Tibial artery (tissue), 4 donors: Measurements from ENCODE around the gene PRKAG3.

Source experiments
- DNase-seq, 2 donors: peaks; one replicate each; pipeline ENCODE4 v3.0.0-alpha.2; 2019
- H3K27ac ChIP-seq, 2 donors: fragments of 200-600 bp; sonication (generic) in 1 of 2; 1 replicate in 1 of 2; 2 replicates in 1 of 2; pipeline ENCODE4 v1.5.1; 2018 to 2019; ENCODE audit warnings: mild to moderate bottlenecking in 1 of 2
- H3K27me3 ChIP-seq, 2 donors: fragments of 200-600 bp; sonication (generic) in 1 of 2; one replicate each; pipeline versions ENCODE4 v1.5.1 to v1.6.0; 2016 to 2019
- H3K36me3 ChIP-seq, 3 donors: fragments of 200-600 bp; sonication (generic) in 2 of 3; one replicate each; pipeline ENCODE4 v1.5.1; 2016 to 2019; ENCODE audit warnings: mild to moderate bottlenecking in 2 of 3
- H3K4me1 ChIP-seq, 4 donors: fragments of 200-600 bp; sonication (generic) in 2 of 4; 1 replicate in 3 of 4; 2 replicates in 1 of 4; pipeline ENCODE4 v1.5.1; 2016 to 2019
- H3K4me3 ChIP-seq, 2 donors: fragments of 200-600 bp; sonication (generic) in 1 of 2; 1 replicate in 1 of 2; 2 replicates in 1 of 2; pipeline ENCODE4 v1.5.1; 2018 to 2019; ENCODE audit warnings: mild to moderate bottlenecking in 2 of 2
- H3K9me3 ChIP-seq, 3 donors: fragments of 200-600 bp; sonication (generic) in 1 of 3; one replicate each; pipeline ENCODE4 v1.5.1; 2016 to 2019
- intact Hi-C: fragments of 100-400 bp; cut with DNase I; formaldehyde crosslinking; loops from one replicate; pipeline ENCODE4 v1.15.0; 2023; ENCODE audit warnings: low total_unique reads
- TF ChIP-seq, protein P1 (sequence below), 2 experiments: fragments of 200-600 bp in 1 of 2; fragments of 450-650 bp in 1 of 2; IDR thresholded peaks; one replicate each; pipeline ENCODE4 v1.5.1; 2017 to 2019; ENCODE audit warnings: antibody characterized with exemption in 2 of 2, mild to moderate bottlenecking in 1 of 2, moderate library complexity in 1 of 2

PRKAG3 gene

DNA sequence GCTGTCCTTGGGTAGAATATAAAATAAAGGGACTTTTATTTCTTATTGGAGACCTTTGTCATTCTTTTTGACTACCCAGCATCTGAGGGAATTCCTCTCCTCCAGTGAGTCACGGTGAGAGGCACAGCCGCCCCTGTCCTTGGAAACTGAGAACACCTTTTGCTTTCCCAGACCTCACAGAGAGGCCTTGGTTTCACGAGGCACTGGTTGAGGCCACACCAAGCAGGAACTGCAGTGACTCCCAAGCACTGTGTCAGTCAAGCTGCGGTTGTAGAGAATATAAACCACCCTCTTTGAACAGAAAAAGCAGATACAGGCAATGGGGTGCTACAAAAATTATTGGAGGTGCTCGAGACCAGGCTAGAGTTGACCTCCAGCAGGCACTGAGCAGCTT is 16.4 kb downstream of the PRKAG3 start:
- intact Hi-C loops: no loop called here
- no peak overlapping the region for H3K4me3 ChIP-seq
- no peak overlapping the region for H3K27ac ChIP-seq
- TF ChIP-seq, protein P1, sequence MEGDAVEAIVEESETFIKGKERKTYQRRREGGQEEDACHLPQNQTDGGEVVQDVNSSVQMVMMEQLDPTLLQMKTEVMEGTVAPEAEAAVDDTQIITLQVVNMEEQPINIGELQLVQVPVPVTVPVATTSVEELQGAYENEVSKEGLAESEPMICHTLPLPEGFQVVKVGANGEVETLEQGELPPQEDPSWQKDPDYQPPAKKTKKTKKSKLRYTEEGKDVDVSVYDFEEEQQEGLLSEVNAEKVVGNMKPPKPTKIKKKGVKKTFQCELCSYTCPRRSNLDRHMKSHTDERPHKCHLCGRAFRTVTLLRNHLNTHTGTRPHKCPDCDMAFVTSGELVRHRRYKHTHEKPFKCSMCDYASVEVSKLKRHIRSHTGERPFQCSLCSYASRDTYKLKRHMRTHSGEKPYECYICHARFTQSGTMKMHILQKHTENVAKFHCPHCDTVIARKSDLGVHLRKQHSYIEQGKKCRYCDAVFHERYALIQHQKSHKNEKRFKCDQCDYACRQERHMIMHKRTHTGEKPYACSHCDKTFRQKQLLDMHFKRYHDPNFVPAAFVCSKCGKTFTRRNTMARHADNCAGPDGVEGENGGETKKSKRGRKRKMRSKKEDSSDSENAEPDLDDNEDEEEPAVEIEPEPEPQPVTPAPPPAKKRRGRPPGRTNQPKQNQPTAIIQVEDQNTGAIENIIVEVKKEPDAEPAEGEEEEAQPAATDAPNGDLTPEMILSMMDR (IDR thresholded peaks at IDR 0.05): no peak
- H3K36me3 ChIP-seq: peaks cover 20 to 82% (median 58%) of the 10 kb centered on the region in 3 donors
- H3K27me3 ChIP-seq: no peaks in the 10 kb centered on the region
- DNase-seq: no peak
- H3K9me3 ChIP-seq: no peaks in the 10 kb centered on the region
- no peaks in the 10 kb centered on the region for H3K4me1 ChIP-seq

- H3K4me1 ChIP-seq: no peaks in the 10 kb centered on the region
- intact Hi-C loops: no loop called here
- H3K27ac ChIP-seq: no peak overlapping the region
- DNase-seq: no peak
- peaks cover 20 to 78% (median 52%) of the 10 kb centered on the region in 3 donors for H3K36me3 ChIP-seq
- TF ChIP-seq, protein P1 (IDR thresholded peaks at IDR 0.05): no peak
- no peak overlapping the region for H3K4me3 ChIP-seq
- H3K27me3 ChIP-seq: no peaks in the 10 kb centered on the region
- H3K9me3 ChIP-seq: no peaks in the 10 kb centered on the region
These were observed 16.9 kb downstream of the PRKAG3 start for GRCh38 chr2:218814540-218815243.

DNA sequence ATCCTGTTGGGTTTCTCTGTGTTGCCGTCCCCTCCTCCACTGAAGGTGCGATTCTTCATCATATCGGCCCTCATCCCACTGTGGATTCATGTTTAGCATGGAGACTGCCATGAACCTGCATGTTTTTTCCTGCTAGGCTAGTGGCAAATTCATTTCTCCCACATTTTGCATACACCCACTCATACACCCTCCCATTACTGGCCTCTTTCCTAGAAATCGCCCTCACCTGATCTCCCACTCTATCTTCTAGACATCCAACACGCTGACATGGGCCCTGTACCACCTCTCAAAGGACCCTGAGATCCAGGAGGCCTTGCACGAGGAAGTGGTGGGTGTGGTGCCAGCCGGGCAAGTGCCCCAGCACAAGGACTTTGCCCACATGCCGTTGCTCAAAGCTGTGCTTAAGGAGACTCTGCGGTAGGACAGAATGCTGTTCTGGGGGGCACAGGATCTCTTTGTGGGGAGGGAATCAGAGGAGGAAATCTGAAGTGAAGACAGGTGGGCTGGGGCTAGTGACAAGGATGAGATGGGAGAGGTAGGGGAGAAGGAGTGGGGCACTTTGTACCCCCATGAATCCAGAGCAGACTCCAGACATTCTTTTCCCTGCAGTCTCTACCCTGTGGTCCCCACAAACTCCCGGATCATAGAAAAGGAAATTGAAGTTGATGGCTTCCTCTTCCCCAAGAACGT is 17.7 kb downstream of the PRKAG3 start:
- H3K9me3 ChIP-seq: no peaks in the 10 kb centered on the region
- H3K4me1 ChIP-seq: no peaks in the 10 kb centered on the region
- TF ChIP-seq, protein P1 (IDR thresholded peaks at IDR 0.05): no peak
- H3K36me3 ChIP-seq: peaks cover 20 to 73% (median 52%) of the 10 kb centered on the region in 3 donors
- no peak overlapping the region for H3K27ac ChIP-seq
- no peak for DNase-seq
- H3K27me3 ChIP-seq: no peaks in the 10 kb centered on the region
- H3K4me3 ChIP-seq: no peak overlapping the region
- intact Hi-C loops: no loop called here

DNA sequence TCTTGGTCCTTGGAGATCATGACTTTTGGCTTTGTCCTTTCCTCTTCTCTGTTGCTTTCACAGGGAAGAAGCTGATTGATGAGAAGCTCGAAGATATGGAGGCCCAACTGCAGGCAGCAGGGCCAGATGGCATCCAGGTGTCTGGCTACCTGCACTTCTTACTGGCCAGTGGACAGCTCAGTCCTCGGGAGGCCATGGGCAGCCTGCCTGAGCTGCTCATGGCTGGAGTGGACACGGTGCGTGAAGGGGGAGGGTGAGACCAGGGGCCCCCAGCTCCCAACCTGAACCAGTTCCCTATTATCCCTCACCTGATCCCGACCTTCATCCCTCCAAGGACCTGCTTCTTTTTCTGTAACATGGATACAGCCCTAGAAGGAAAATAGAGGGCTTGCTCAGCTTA is 18.7 kb downstream of the PRKAG3 start:
- H3K27ac ChIP-seq: no peak overlapping the region
- no peaks in the 10 kb centered on the region for H3K4me1 ChIP-seq
- intact Hi-C loops: no loop called here
- H3K36me3 ChIP-seq: peaks cover 20 to 63% (median 47%) of the 10 kb centered on the region in 3 donors
- H3K9me3 ChIP-seq: no peaks in the 10 kb centered on the region
- no peak for DNase-seq
- TF ChIP-seq, protein P1 (IDR thresholded peaks at IDR 0.05): no peak
- H3K27me3 ChIP-seq: no peaks in the 10 kb centered on the region
- H3K4me3 ChIP-seq: no peak overlapping the region

- intact Hi-C loops: no loop called here
- Histone ChIP-seq H3K27ac (no peak overlapping the region), H3K9me3 (no peaks in the 10 kb centered on the region), H3K4me3 (no peak overlapping the region), H3K27me3 (no peaks in the 10 kb centered on the region), H3K36me3 (peaks cover 20 to 56% (median 44%) of the 10 kb centered on the region in 3 donors), H3K4me1 (peaks cover 0 to 5% (median 3%) of the 10 kb centered on the region in 4 donors)
- no peak for DNase-seq
- TF ChIP-seq, protein P1 (IDR thresholded peaks at IDR 0.05): no peak
These were observed 19.3 kb downstream of the PRKAG3 start for GRCh38 chr2:218812096-218812815.
